HL-60/S4 treated with retinoic acid at 250 ng/mL for 4 days and 3 days (cell line): ENCODE measurements around the gene CLDN3.

Experiments
- in situ Hi-C: fragments of 300-500 bp; cut with MboI; formaldehyde crosslinking; loops from 2 replicates; pipeline ENCODE4 v1.7.0; 2022; ENCODE audit warnings: low sequenced_read_pairs

The CLDN3 gene

DNA sequence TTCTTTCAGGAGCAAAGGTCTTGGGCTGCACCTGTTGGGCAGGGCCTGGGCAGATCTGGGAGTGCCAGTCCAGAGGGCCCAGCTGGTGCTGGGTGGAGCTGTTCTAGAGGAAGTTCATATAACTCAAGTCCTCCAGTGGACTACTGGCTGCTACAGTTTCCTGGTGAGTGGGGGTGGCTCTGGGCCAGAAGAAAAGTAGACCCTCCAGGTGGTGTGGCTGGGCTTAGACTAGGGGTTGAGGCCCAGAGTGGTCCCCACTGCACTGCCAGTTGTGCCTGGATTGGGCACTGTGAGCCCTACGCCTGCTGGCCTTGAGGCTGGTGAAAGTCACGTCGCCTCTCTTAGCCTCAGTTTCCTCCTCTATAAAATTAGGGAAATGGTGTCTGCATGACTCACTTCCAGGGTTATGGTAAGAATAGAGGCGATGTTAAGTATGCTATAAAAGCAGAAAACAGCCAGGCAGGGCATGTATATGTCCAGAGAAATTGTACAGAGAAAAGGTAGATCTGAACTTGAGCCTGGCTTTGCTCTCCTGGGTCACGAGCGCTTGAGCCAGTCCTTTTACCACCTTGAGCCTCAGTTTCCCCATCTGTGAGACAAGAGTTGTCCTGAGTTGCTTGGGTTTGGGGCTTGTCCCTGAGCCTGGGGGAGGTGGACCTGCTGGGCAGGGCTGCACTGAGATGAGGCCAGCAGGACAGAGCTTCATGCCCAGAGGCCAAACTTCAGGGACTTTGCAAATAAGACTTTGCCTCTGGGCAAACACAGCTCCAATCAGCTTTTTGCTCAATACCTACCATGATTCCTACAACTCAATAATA, 3.8 kb upstream of the CLDN3 start:
- in situ Hi-C loops, result no loop called here

DNA sequence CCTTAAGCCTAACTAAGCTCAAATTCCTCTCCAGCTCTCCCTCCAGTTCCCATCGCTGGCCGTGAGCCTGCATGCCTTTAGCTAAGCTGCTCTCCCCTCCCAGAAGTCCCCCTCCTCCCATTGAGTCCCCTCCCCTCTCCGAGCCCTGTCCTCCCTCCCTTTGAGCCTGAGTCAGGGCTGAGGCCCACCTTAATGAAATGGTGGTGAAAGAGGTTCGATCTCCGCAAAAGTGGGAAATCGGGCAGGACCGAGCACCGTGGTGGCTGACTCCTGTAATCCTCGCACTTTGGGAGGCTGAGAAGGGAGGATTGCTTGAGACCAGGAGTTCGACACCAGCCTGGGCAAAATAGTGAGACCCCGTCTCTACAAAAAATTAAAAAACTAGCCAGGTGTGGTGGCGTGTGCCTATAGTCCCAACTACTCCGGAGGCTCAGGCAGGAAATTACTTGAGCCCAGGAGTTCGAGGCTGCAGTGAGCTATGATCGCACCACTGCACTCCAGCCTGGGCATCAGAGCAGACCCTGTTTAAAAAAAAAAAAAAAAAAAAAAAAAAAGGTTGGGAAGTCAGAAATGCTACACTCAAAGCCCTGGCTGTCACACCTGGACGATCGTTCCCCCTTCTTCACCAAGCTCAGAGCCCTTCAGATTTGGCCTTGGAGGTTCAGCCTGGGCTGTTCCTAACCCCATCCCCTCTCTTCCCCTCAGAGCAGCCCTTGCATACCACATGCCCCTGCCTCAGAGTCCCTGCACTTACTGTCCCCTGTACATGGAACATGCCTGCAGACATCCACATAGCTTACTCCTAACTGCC, 995 bp upstream of the CLDN3 start:
- in situ Hi-C loops, result no loop called here

DNA sequence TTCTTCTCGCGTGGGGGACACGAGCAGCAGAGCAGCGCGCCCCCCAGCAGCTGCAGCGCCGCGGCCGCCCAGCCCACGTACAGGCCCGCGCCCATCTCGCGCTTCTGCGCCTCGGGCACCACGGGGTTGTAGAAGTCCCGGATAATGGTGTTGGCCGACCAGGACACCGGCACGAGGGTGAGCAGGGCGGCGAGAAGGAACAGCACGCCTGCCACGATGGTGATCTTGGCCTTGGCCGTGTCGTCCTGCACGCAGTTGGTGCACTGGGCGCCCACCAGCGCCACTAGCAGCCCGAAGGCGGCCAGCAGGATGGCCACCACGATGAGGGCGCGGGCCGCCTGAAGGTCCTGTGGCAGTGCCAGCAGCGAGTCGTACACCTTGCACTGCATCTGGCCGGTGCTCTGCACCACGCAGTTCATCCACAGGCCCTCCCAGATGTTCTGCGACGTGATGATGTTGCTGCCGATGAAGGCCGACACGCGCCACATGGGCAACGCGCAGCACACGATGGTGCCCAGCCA, 529 bp downstream of the CLDN3 start:
- in situ Hi-C loops, result no loop called here

DNA sequence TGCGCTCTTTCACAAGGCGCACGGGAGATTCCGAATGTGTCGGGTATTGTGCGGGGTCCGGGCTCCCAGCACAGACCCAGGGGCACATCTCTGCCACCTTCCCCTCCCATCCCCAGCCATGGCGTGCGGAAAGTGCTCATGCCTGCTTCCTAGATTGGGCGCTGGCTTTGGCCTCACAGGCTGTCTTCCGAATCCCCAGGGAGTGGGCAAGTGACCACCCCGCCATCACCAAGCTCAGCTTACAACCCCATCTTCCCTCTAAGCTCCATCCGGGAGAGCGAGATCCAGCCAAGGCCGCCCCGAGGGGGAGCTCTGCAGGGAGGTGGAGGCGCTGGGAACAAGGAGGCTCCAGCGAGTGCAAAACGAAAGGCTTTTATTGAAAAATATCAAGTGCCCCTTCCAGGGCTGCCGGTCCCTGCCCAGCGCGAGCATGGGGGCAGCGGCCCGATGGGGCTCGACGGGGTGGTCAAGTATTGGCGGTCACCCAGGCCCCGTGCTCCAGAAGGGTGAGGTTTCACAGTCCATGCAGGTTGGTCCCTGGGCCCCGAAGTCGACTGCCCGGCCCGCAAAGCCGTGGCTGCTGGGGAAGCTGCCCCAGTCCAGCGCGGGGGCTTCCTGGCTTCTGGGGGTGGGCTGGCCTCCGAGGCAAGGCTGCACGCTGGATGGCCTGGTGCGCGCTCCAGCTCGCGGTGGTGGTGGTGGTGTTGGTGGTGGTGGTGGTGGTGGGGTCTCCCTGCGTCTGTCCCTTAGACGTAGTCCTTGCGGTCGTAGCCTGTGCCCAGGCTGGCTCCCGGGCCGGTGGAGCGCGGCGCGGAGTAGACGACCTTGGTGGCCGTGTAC, 1.2 kb downstream of the CLDN3 start:
- in situ Hi-C loops, result no loop called here

DNA sequence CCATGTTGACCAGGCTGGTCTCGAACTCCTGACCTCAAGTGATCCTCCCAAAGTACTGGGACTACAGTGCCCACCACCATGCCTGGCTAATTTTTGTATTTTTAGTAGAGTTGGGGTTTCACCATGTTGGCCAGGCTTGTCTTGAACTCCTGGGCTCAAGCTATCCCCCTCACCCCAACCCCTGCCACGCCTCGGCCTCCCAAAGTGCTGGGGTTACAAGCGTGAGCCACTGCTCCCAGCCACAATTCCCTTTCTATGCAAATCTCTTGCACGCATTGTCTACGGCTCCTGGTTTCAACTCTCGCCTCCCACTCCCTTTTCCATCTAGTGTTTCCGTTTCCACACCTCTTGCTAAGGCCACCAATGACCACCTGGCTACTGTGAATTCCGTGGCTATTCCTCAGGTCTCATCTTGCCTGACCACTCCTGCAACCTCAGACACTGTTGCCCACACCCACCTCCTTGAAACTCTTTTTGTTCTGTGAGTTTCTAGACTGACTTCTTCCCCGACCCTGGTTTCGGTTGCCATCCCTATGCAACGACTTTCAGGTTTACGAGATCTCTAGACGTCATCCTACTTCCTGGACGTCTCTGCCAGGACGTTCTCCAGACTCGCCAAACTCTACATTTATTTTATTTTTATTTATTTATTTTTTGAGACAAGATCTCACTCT, 3.4 kb downstream of the CLDN3 start:
- in situ Hi-C loops, result no loop called here

DNA sequence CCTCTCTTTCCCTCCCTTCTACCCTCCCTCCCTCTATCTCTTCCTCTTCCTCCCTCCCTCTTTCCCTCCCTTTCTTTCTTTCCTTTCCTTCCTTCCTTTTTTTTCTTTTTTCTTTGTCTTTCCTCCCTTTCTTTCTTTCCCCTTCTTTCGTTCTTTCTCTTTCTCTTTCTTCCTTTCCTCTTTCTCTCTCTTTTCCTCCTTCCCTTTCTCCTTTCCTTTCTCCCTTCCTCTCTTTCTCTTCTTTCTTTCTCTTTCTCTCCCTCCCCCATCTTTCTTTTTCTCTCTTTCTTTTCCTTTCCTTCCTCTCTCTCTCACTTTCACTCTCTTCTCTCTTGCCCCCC, 7.4 kb downstream of the CLDN3 start:
- in situ Hi-C loops, result no loop called here

DNA sequence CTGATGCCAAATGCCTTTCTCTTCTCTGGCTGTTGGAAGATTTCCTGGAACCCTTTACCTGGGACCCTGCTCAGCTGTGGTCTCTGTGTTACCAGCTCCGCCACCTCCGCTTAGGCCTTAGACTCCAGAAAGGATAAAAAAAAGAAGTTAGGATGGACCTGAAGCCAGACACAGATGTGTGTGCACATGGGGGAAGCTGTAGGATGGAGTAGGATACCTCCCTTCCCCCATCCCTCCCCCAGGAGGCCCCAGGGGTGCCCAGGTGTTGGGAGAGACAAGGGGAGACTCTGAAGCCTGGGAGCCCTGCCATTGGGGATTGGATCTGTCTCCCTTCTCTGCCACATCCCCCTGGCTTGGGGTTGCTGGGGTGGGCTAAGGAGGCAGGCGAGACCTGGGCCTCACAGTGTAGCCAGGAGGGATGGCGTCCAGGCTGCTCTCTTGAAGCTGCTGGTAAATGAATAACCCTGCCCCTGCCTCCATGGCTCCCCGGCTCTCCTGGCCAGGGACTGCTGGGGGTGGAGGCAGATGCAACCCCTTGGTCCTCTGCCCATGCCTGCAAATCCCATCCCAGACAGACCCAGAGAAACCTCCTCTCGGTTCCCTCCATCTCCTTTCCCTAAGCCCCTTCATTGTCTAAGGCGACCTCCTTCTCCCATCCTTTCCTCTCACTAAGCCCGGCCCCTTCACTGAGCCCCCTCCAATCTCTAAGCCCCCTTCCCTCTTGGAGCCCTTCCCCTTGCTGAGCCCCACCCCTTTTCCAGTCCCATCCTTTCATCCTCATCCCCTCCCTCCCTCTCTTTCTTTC, 8.0 kb downstream of the CLDN3 start:
- in situ Hi-C loops, result no loop called here

DNA sequence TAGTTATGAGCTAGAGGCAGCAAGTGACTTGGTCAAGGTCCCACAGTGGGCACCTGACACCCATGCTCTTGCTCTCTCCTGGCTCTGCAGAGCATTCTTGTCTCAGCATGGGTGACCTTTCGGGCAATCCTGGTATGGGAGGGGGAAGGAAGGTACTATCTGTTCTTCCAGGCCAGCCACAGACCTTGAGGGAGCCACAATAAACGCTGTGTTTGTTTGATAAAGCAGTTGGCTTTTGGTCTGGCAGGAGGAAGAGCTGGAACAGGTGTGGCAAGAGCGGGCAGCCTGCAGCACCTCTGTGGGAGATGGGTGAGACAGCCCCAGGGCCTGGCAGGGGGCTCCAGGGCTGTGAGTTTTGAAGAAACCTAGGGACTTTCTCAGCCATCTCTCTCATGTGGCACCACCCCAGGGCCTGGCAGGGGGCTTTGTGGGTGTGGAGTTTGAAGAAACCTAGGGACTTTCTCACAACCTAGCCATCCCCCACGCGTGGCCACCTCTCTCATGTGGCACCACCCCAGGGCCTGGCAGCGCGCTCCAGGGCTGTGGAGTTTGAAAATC, 11.4 kb downstream of the CLDN3 start:
- in situ Hi-C loops, result no loop called here

DNA sequence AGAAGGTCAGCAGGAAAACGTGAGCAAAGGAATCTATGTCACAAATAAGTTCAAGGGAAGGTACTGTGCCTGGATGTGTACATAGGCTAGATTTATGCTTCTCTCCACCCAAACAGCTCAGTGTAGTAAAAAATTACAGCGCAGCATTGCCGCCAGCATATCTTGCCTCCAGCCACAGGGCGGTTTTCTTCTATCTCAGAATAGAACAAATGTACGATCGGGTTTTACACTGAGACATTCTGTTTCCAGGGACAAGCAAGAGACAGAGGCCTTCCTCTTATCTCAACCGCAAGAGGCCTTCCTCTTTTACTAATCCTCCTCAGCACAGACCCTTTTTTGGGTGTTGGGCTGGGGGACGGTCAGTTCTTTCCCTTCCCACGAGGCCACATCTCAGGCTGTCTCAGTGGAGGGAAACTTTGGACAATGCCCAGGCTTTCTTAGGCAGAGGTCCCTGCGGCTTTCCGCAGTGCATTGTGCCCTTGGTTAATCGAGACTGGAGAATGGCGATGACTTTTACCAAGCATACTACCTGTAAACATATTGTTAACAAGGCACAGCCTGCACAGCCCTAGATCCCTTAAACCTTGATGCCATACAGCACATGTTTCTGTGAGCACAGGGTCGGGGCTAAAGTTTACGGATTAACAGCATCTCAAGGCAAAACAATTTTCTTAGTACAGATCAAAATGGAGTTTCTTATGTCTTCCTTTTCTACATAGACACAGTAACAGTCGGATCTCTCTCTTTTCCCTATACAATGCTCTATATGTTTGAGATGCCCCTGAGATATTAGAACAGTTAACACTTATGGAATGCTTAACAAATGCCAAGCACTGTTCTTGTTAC, 19.9 kb downstream of the CLDN3 start:
- in situ Hi-C loops, result no loop called here

DNA sequence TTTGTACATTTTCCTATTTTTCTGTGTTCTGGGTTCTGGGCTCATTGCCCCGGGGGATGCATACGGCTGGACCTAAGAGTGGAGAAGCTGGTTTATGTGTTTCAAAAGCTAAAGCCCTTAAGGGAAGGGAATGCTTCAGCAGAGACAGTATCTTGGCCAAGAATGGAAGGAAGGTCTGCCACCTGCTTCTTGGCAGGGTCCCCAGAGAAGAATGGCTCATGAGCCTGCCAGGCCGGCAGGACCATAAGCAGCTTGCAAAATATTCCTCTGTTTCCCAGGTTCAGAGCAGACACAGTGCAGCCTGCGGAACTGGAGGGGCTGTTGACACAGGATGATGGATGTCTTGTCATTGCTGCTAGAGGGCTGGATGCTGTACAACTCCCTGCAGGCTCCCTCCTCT, 23.7 kb downstream of the CLDN3 start:
- in situ Hi-C loops, result no loop called here

DNA sequence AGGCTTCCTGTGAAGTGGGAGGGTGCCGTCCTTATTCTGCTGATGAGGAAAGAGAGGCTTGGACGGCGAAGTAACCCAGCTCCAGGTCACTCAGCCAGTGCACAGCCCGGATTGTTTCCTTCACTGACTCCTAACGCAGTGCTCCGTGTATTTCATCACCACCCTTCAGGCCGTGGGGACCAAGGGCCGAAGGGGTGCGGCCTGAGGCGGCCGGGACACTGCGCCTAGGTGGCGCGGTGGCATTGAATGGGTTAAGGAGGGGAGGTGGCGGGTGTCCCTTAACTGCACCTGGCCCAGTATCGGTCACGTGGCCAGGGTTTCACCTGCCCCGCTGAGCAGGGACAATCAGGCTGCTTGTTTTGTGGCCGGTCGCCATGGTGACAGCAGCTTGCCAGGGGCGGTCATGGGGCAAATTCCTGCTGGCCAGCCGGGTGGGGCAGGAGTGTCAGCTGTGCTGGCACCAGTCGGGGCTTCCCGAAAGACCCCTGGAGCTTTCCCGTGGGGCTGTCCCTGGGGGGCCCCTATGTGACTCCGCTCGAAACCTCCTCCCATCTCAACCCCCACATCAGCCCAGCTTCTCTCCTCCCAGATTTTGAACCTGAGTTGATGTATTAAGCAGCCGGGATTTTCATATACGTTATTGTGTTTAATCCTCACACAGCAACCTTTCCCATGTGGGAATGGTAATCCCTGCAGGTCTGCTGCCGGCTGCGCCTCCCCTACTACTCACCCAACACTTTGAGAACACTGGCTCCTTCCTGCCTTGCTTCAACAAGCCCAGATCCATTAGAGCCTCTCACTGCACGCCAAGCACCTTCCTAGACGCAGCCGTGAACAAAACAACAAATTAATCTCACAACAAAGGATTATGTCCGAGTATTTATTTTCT, 27.1 kb downstream of the CLDN3 start:
- in situ Hi-C loops, result no loop called here

DNA sequence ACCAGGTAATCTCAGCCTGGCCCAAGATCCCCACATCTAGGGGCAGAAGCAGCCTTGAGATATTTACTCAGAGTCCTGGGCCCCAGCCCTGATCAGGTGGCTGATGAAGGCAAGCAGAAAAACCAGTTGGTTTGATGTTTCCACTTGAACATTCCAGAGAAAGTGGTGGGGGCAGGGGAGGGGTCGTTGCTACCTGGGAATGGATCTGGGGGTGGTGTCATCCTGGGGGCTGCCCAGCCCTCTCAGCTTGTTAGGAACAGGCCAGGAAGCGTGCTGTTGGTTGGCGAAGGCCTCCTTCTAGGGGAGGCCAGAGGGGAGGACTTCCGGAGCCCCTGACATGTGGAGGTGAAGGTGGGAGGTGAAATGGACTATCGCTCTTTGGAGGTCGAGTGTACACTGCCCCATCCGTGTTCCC, 27.7 kb downstream of the CLDN3 start:
- in situ Hi-C loops, result no loop called here

DNA sequence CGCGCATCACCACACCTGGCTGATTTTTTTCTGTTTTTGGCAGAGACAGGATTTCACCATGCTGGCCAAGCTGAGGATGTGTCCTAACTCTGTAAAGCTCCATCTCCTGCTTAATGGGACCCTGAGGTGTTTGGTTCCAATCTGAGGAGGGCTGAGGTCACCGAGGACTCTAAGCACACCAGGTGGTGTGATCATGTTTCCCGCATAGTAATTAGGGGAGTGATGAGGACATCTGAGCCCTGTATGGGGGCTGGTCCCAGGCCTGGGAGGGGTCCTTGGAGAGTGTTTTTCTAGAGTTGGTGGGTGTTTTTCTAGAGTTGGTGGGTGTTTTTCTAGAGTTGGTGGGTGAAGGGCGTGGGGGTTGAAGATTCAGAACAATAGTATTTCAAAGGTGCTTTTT, 28.5 kb downstream of the CLDN3 start:
- in situ Hi-C loops, result no loop called here

DNA sequence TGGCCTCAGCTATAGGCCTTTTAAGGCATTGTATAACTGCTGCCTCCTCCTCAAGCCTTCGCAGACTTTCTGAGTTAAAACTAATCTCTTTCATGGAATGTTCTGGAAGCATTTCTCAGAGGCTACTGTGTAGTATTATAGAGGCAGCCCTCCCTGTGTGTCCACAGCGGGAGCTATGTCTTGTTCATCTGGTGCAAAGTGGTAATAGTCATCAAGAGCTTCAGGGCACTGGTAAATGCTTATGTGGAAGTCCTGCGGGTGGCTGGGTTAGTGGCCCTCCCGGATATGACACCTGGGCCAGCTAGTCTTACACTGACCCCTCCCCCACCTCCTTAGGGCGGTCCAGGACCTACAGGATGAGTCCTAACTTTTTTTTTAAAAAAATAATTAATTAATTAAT, 29.3 kb downstream of the CLDN3 start:
- in situ Hi-C loops, result no loop called here

DNA sequence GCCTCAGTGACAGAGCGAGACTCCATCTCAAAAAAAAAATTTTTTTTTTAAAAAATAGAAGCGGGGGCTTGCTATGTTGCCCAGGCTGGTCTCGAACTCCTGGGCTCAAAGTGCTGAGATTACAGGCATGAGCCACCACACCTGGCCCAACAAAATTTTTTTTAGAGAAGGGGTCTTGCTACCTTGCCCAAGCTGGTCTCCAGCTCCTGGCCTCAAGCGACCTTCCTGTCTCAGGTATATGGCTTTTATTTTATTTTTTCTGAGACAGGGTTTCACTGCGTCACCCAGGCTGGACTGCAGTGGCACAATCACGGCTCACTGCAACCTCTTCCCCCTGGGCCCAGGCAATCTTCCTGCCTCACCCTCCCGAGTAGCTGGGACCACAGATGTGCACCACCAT, 29.9 kb downstream of the CLDN3 start:
- in situ Hi-C loops, result no loop called here

DNA sequence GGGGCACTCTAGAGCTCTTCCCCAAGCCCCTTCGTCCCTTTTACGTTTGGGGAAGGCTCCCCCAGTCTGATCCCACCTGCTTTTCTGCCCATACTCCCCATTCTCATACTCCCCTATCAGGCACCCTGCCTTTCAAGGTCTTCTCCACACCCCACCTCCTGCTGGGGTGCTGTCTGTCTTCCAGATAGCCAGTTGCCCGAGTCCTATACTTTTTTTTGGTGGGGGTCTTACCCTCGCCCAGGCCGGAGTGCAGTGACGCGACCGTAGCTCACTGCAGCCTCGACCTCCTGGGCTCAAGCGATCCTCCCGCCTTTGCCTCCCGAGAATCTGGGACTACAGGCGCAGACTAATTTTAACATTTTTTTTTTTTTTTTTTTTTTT, 30.7 kb downstream of the CLDN3 start:
- in situ Hi-C loops, result no loop called here

DNA sequence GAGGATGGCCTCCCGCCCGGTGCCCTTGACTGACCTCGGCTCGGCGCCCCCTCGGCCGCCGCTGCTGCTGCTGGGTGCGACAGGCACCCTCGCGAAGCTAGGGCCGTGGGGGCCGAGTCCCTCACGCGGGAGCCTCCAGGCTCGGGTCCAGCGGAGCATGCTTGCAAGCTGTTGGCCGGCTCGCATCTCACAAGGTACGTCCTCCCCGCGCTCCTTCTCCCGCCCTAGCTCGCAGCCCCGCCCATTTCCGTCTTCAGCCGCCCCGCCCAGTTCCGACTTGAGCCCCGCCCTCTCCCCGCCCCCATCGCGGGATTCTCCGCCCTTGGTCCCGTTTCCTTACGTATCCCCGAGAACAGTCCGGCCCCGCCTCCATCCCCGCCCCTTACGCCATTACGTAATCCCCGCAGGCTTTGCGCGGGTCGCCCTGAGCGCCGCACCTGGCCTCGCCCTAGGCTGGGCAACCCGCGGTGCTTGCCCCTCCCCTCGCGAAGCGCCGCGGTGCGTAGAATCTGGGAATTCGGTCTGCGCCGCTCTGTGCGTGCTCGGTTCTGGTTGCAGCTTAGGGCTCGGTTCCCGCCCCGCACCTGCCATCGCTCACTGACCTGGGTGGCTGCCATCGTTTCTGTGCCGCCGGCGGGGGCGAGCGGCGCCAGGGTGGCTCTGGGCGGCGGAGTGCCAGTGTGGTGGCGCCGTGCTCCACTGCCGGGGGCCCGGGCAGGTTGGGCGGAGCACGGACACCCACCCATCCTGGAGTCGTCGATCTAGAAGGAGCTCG, 31.3 kb downstream of the CLDN3 start, which contains the start of gene ABHD11:
Gene ABHD11 (minus strand): TSS at position 191 of the 775 bp plus-strand sequence. CDS start 32 bp downstream, at position 159.
- in situ Hi-C loops, result no loop called here
